ENCODE results near the gene COX7A1. TPM values are rescaled to one million over a fixed set of nuclear protein-coding genes. Genes with fewer than 3 reads are reported as not detected.

Gene COX7A1
- total RNA-seq, 1 experiment from 2014 or later, result not detected

GRCh38 chr19:36113894-36114720 is 38.1 kb downstream of the COX7A1 start:
- H3K9me3 ChIP-seq (ENCODE audit: low read length), result no peaks in the 10 kb centered on the region
- H3K27ac ChIP-seq (ENCODE audit: low read length), result peak overlapping the region; percentile 66
- peak overlapping the region; percentile 79 for H3K9ac ChIP-seq (ENCODE audit: low read length)
- ChIA-PET POLR2A (ENCODE audit: unreplicated experiment) (no interaction called here), CTCF (no interaction called here)
- H2AFZ ChIP-seq (ENCODE audit: low read length), result peak overlapping the region; percentile 95
- TSS peak; percentile 64 for BruUV-seq (replicated peaks)
- peak overlapping the region; percentile 96 for H3K4me2 ChIP-seq (ENCODE audit: low read length)
- no peaks in the 10 kb centered on the region for H3K36me3 ChIP-seq (ENCODE audit: low read depth, low read length)
- no peaks in the 10 kb centered on the region for H3K9me2 ChIP-seq (replicated peaks; ENCODE audit: low read length)
- no peaks in the 10 kb centered on the region for H4K20me1 ChIP-seq (ENCODE audit: low read length)
- intact Hi-C loops (cut with micrococcal nuclease), result loop anchor here (2.0 kb wide), 1 partner anchor 53 kb away; no protein-coding TSS in a partner anchor
- H3K79me2 ChIP-seq (ENCODE audit: low read length), result peaks cover 28% of the 10 kb centered on the region
- TF ChIP-seq CTCF (conservative IDR thresholded peaks at IDR 0.05; ENCODE audit: low read depth, low read length) (peak; percentile 30; the same call in 1 of the 2 replicates), EZH2 (IDR thresholded peaks at IDR 0.05; ENCODE audit: low read length, unreplicated experiment) (no peak)
- H3K4me1 ChIP-seq (ENCODE audit: insufficient read depth, low read length), result peaks cover 18% of the 10 kb centered on the region; the same call in 1 of the 2 replicates
- H3F3A ChIP-seq (ENCODE audit: low read length, unreplicated experiment), result no peaks in the 10 kb centered on the region
- H3K4me3 ChIP-seq (ENCODE audit: low read length), result peak overlapping the region; percentile 73
- peak; percentile 25 for DNase-seq
- no peaks in the 10 kb centered on the region for H3K27me3 ChIP-seq (ENCODE audit: low read length)
- peak; percentile 9 for ATAC-seq

- Histone ChIP-seq H4K20me1 (ENCODE audit: low read length) (no peaks in the 10 kb centered on the region), H3K9ac (ENCODE audit: low read length) (peak overlapping the region; percentile 79), H3K79me2 (ENCODE audit: low read length) (peaks cover 28% of the 10 kb centered on the region), H2AFZ (ENCODE audit: low read length) (0 out of 2 replicates have a peak overlapping the region, but pooled peaks have one; percentile 95), H3K9me3 (ENCODE audit: low read length) (no peaks in the 10 kb centered on the region), H3K4me1 (ENCODE audit: insufficient read depth, low read length) (peaks cover 18% of the 10 kb centered on the region; the same call in 1 of the 2 replicates), H3K27ac (ENCODE audit: low read length) (no peak overlapping the region), H3K36me3 (ENCODE audit: low read depth, low read length) (no peaks in the 10 kb centered on the region), H3F3A (ENCODE audit: low read length, unreplicated experiment) (no peaks in the 10 kb centered on the region), H3K4me2 (ENCODE audit: low read length) (peak overlapping the region; percentile 96), H3K27me3 (ENCODE audit: low read length) (no peaks in the 10 kb centered on the region), H3K4me3 (ENCODE audit: low read length) (peak overlapping the region; percentile 73), H3K9me2 (replicated peaks; ENCODE audit: low read length) (no peaks in the 10 kb centered on the region)
- DNase-seq (no peak), ATAC-seq (no peak)
- TF ChIP-seq EZH2phosphoT487 (IDR thresholded peaks at IDR 0.05; ENCODE audit: borderline replicate concordance, low read length) (no peak), CTCF (conservative IDR thresholded peaks at IDR 0.05; ENCODE audit: low read depth, low read length) (no peak), EZH2 (IDR thresholded peaks at IDR 0.05; ENCODE audit: low read length, unreplicated experiment) (no peak)
- POLR2A ChIA-PET (ENCODE audit: unreplicated experiment), result no interaction called here
- CTCF ChIA-PET, result no interaction called here
- no TSS peak for BruUV-seq (replicated peaks)
- intact Hi-C loops (cut with micrococcal nuclease), result loop anchor here (2.0 kb wide), 1 partner anchor 53 kb away; no protein-coding TSS in a partner anchor
Measured at GRCh38 chr19:36113425-36113824, 38.8 kb downstream of the COX7A1 start.

- Histone ChIP-seq H3K9me3 (ENCODE audit: low read length) (no peaks in the 10 kb centered on the region), H3K27me3 (ENCODE audit: low read length) (no peaks in the 10 kb centered on the region), H3K9ac (ENCODE audit: low read length) (no peak overlapping the region), H2AFZ (ENCODE audit: low read length) (no peak overlapping the region), H3K4me1 (ENCODE audit: insufficient read depth, low read length) (peaks cover 18% of the 10 kb centered on the region; the same call in 1 of the 2 replicates), H3K4me2 (ENCODE audit: low read length) (no peak overlapping the region), H3K27ac (ENCODE audit: low read length) (no peak overlapping the region), H3K36me3 (ENCODE audit: low read depth, low read length) (no peaks in the 10 kb centered on the region), H3K9me2 (replicated peaks; ENCODE audit: low read length) (no peaks in the 10 kb centered on the region), H3K79me2 (ENCODE audit: low read length) (peaks cover 28% of the 10 kb centered on the region), H3K4me3 (ENCODE audit: low read length) (no peak overlapping the region), H4K20me1 (ENCODE audit: low read length) (no peaks in the 10 kb centered on the region), H3F3A (ENCODE audit: low read length, unreplicated experiment) (no peaks in the 10 kb centered on the region)
- ATAC-seq (no peak), DNase-seq (no peak)
- ChIA-PET POLR2A (ENCODE audit: unreplicated experiment) (no interaction called here), CTCF (no interaction called here)
- TF ChIP-seq EZH2phosphoT487 (IDR thresholded peaks at IDR 0.05; ENCODE audit: borderline replicate concordance, low read length), result no peak
- TF ChIP-seq CTCF (conservative IDR thresholded peaks at IDR 0.05; ENCODE audit: low read depth, low read length), result no peak
- no peak for TF ChIP-seq EZH2 (IDR thresholded peaks at IDR 0.05; ENCODE audit: low read length, unreplicated experiment)
- no TSS peak for BruUV-seq (replicated peaks)
- intact Hi-C loops (cut with micrococcal nuclease), result loop anchor here (2.0 kb wide), 1 partner anchor 52 kb away; no protein-coding TSS in a partner anchor
Measured at GRCh38 chr19:36112678-36113077, 39.6 kb downstream of the COX7A1 start.
